HUES48 (cell line): ENCODE data around the gene RPL9.
"Not testable (repeated sequence)": the region's sequence is repeated elsewhere in the genome, so short reads cannot be mapped to it uniquely, and the experiment has no call there.

Experiments used
- H3K27ac ChIP-seq: one replicate; pipeline ENCODE4 v1.7.0; 2013; ENCODE audit warnings: low read depth, low read length, inconsistent platforms
- H3K27me3 ChIP-seq: 2 replicates; pipeline ENCODE4 v1.6.1; 2013; ENCODE audit warnings: mild to moderate bottlenecking, low read length; ENCODE audit not compliant: control insufficient read depth, insufficient read depth
- H3K36me3 ChIP-seq: 2 replicates; pipeline ENCODE4 v1.6.1; 2013; ENCODE audit warnings: low read length; ENCODE audit not compliant: control insufficient read depth, insufficient read depth
- H3K4me1 ChIP-seq: 2 replicates; pipeline ENCODE4 v1.6.1; 2013; ENCODE audit warnings: mild to moderate bottlenecking, low read length; ENCODE audit not compliant: control insufficient read depth, insufficient read depth
- H3K4me3 ChIP-seq: 2 replicates; pipeline ENCODE4 v1.5.1; 2013; ENCODE audit warnings: mild to moderate bottlenecking, low read depth, low read length
- H3K9ac ChIP-seq: 2 replicates; pipeline ENCODE4 v1.6.1; 2013; ENCODE audit warnings: mild to moderate bottlenecking, low read depth, low read length, moderate library complexity
- H3K9me3 ChIP-seq: 2 replicates; pipeline ENCODE4 v1.6.1; 2013; ENCODE audit warnings: low read length; ENCODE audit not compliant: control insufficient read depth, insufficient read depth

Gene RPL9

DNA sequence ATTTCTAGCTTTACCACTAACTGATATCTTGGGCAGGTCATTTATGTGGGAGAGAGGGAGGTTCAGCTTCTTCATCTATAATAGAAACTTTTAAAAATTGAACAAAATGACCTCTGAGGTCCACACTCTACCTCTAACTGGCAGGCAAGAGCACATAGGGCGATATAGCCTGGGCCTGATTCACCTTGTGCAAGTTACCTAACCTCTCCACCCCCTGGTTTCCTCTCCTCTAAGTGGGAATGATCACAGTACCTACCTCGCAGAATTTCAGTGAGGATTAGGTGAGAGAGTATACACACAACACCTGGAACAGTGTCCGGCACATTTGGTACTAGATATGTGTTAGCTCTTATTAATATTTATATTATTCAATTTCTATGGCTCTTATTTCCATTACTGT lies 36.5 kb downstream of the RPL9 start:
- no peaks in the 10 kb centered on the region for H3K9me3 ChIP-seq

DNA sequence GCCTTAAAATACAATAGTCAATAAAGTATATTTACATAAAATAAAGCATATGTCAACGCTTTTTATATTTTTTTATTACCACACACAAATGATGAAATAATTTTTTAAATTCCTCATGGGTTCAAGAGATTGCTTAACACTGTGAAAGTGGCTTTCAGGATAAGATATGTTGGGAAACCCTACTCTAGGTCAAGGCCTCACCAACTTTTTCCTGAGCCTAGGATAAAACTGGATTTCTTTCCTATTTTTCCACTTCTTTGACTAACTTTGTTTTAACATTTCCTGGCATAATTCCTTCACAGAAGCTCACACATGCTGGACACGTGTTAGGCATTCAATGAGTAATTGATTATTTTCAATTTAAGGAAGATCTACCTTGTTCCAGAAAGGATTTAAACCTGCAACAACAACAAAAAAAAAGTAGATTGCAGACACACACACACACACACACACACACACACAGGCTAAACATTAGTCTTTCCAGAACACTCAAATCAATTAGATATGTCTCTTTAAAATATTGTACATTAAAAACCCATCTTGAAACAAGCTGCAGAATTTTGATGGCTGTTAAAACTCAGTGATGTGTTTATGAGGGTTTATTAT lies 42.9 kb downstream of the RPL9 start:
- H3K9ac ChIP-seq: no peak overlapping the region
- no peak overlapping the region for H3K27ac ChIP-seq
- H3K4me1 ChIP-seq: no peaks in the 10 kb centered on the region

More for the DNA sequence above, 36.5 kb downstream of the RPL9 start:
- no peak overlapping the region for H3K9ac ChIP-seq
- no peaks in the 10 kb centered on the region for H3K27me3 ChIP-seq
- no peak overlapping the region for H3K27ac ChIP-seq
- H3K4me1 ChIP-seq: no peaks in the 10 kb centered on the region
- H3K36me3 ChIP-seq: no peaks in the 10 kb centered on the region
- H3K4me3 ChIP-seq: no peak overlapping the region

DNA sequence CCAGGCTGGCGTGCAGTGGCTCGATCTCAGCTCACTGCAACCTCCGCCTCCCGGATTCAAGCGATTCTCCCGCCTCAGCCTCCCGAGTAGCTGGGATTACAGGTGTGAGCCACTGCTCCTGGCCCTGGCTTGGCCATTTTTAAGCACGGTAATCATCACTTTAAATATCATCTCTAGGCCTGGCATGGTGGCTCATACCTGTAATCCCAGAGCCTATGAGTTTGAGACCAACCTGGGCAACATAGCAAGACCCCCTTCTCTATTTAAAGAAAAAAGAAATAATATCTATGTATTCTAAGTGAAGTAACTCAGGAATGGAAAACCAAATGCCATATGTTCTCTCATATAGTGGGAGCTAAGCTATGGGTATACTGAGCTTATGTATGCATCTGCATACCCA lies 47.2 kb downstream of the RPL9 start:
- H3K27ac ChIP-seq, H3K9me3 ChIP-seq, H3K9ac ChIP-seq, H3K36me3 ChIP-seq, H3K4me3 ChIP-seq, H3K4me1 ChIP-seq, H3K27me3 ChIP-seq: not testable (repeated sequence)

More for the DNA sequence above, 42.9 kb downstream of the RPL9 start:
- Histone ChIP-seq H3K36me3 (no peaks in the 10 kb centered on the region), H3K4me3 (no peak overlapping the region), H3K9me3 (no peaks in the 10 kb centered on the region), H3K27me3 (no peaks in the 10 kb centered on the region)

DNA sequence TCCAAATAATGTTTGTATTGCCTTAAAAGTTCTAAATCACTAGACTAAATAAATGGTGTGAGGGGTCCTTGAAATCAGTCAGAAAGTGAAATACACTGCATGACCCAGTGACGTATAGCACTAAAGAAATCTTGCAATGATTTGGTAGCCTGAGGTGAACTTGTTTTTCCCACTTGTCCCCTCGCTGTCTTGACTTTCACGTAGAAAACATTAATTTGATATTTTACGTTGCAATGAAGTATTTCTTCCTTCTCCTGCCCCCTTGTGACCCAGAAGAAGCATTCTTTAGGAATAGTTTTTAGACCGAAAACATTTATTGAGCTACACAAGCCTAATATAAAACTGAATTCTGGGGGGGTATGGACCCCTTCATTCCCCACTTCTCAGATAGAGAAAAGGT lies 48.3 kb downstream of the RPL9 start:
- no peak overlapping the region for H3K27ac ChIP-seq
- H3K9me3 ChIP-seq: no peaks in the 10 kb centered on the region
- H3K27me3 ChIP-seq: no peaks in the 10 kb centered on the region
- H3K9ac ChIP-seq: no peak overlapping the region
- H3K4me3 ChIP-seq: no peak overlapping the region
- H3K4me1 ChIP-seq: no peaks in the 10 kb centered on the region
- H3K36me3 ChIP-seq: no peaks in the 10 kb centered on the region

DNA sequence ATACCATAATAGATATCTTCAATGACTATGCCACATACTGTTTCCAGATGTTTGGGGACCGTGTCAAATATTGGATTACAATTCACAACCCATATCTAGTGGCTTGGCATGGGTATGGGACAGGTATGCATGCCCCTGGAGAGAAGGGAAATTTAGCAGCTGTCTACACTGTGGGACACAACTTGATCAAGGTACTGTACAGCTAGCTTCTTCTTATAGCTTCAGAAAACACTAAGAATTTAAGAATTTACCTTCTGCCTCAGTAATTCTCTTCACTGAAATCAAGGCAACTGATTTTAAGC lies 51.2 kb downstream of the RPL9 start:
- Histone ChIP-seq H3K27ac (no peak overlapping the region), H3K9me3 (no peaks in the 10 kb centered on the region), H3K4me3 (no peak overlapping the region), H3K4me1 (no peaks in the 10 kb centered on the region), H3K27me3 (no peaks in the 10 kb centered on the region), H3K9ac (no peak overlapping the region), H3K36me3 (no peaks in the 10 kb centered on the region)

DNA sequence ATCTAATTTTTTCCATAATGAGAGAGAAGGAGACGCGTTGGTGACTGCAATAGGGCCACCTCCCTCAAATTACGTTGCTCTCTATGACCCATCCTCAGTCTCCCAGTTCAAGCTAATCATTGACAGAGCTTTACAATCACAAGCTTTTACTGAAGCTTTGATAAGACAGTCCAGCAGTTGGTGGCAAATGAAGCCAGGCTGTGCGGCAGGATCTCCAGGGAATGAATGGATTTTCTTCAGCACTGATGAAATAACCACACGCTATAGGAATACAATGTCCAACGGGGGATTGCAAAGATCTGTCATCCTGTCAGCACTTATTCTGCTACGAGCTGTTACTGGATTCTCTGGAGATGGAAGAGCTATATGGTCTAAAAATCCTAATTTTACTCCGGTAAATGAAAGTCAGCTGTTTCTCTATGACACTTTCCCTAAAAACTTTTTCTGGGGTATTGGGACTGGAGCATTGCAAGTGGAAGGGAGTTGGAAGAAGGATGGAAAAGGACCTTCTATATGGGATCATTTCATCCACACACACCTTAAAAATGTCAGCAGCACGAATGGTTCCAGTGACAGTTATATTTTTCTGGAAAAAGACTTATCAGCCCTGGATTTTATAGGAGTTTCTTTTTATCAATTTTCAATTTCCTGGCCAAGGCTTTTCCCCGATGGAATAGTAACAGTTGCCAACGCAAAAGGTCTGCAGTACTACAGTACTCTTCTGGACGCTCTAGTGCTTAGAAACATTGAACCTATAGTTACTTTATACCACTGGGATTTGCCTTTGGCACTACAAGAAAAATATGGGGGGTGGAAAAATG lies 51.7 kb downstream of the RPL9 start, which contains the start of gene KLB:
Gene KLB, plus strand, starts transcription at position 168 of the 821 bp plus-strand sequence. Its CDS starts 20 bp downstream, at position 188.
- Histone ChIP-seq H3K27ac (no peak within 1 kb of the TSS), H3K4me1 (no peaks in the 10 kb centered on the region), H3K9me3 (no peaks in the 10 kb centered on the region), H3K36me3 (no peaks in the 10 kb centered on the region), H3K27me3 (no peaks in the 10 kb centered on the region), H3K4me3 (no peak within 1 kb of the TSS), H3K9ac (no peak within 1 kb of the TSS)
